Gastroesophageal sphincter (tissue), 3 donors: ENCODE measurements around the gene TMEM240.
"Not testable (repeated sequence)": the region's sequence is repeated elsewhere in the genome, so short reads cannot be mapped to it uniquely, and the experiment has no call there.

Experiments used
- POLR2A ChIP-seq, 2 donors: fragments of 450-650 bp; IDR thresholded peaks; one replicate each; pipeline ENCODE4 v1.6.1; 2017; ENCODE audit warnings: antibody characterized with exemption in 2 of 2, mild to moderate bottlenecking in 2 of 2, moderate library complexity in 1 of 2
- POLR2AphosphoS5 ChIP-seq: sonication (generic); formaldehyde crosslinking; IDR thresholded peaks from one replicate; pipeline ENCODE4 v1.6.1; 2017; ENCODE audit warnings: antibody characterized with exemption
- TF ChIP-seq, protein P1 (sequence below), 4 experiments: fragments of 200-600 bp in 2 of 4; fragments of 450-650 bp in 2 of 4; sonication (generic) in 1 of 4; IDR thresholded peaks; one replicate each; pipeline ENCODE4 v1.5.1; 2017 to 2019; ENCODE audit warnings: antibody characterized with exemption in 4 of 4, mild to moderate bottlenecking in 2 of 4, moderate library complexity in 2 of 4

DNA sequence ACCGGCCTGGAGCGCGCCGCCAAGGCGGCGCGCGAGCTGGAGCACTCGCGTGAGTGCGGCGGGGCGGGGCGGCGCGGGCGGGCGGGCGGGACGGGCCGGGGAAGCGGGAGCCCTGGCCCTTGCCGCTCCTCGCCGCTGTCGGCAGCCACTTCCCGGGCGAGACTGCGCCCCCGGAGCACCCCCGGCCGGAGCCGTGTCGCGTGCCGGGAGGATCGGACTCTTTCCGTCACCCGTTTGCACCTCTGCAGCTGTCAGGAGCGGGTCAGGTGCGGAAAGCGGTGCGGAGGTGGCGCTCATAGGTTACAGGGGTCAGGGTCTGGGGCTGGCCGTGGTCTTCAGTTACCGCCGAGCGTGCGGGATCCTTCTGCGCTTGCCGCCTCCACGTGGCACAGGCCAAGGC lies 28.0 kb downstream of the TMEM240 start:
- TF ChIP-seq POLR2A (IDR thresholded peaks at IDR 0.05); POLR2AphosphoS5: not testable (repeated sequence)
- TF ChIP-seq, protein P1, sequence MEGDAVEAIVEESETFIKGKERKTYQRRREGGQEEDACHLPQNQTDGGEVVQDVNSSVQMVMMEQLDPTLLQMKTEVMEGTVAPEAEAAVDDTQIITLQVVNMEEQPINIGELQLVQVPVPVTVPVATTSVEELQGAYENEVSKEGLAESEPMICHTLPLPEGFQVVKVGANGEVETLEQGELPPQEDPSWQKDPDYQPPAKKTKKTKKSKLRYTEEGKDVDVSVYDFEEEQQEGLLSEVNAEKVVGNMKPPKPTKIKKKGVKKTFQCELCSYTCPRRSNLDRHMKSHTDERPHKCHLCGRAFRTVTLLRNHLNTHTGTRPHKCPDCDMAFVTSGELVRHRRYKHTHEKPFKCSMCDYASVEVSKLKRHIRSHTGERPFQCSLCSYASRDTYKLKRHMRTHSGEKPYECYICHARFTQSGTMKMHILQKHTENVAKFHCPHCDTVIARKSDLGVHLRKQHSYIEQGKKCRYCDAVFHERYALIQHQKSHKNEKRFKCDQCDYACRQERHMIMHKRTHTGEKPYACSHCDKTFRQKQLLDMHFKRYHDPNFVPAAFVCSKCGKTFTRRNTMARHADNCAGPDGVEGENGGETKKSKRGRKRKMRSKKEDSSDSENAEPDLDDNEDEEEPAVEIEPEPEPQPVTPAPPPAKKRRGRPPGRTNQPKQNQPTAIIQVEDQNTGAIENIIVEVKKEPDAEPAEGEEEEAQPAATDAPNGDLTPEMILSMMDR (IDR thresholded peaks at IDR 0.05), result not testable (repeated sequence)
